Liver (tissue), 9 donors: ENCODE data around the gene EDN3. TPM values are rescaled to one million over a fixed set of nuclear protein-coding genes. Genes with fewer than 3 reads are reported as not detected.

ENCODE experiments used
- DNase-seq: peaks from one replicate; pipeline ENCODE4 v3.0.0-alpha.2; 2017; ENCODE audit warnings: low spot score
- H3K27ac ChIP-seq, 2 donors: one replicate each; pipeline ENCODE4 v1.7.0; 2013; ENCODE audit warnings: inconsistent platforms in 2 of 2, low read length in 2 of 2, control low read depth in 1 of 2, low read depth in 1 of 2, mild to moderate bottlenecking in 1 of 2
- H3K27me3 ChIP-seq, 4 donors: one replicate each; pipeline versions ENCODE4 v1.6.1 to v1.7.0; 2013; ENCODE audit warnings: low read length in 3 of 4, inconsistent platforms in 1 of 4, mild to moderate bottlenecking in 1 of 4, moderate library complexity in 1 of 4; ENCODE audit not compliant: control insufficient read depth in 4 of 4, insufficient read depth in 4 of 4
- H3K36me3 ChIP-seq, 4 donors: one replicate each; pipeline versions ENCODE4 v1.6.1 to v1.7.0; 2013; ENCODE audit warnings: low read length in 3 of 4, mild to moderate bottlenecking in 3 of 4, low read depth in 1 of 4, moderate library complexity in 1 of 4; ENCODE audit not compliant: control insufficient read depth in 4 of 4, insufficient read depth in 3 of 4
- H3K4me1 ChIP-seq, 4 donors: one replicate each; pipeline versions ENCODE4 v1.6.1 to v1.7.0; 2013; ENCODE audit warnings: low read length in 3 of 4, mild to moderate bottlenecking in 3 of 4, moderate library complexity in 1 of 4; ENCODE audit not compliant: control insufficient read depth in 4 of 4, insufficient read depth in 4 of 4
- H3K4me3 ChIP-seq, 3 donors: one replicate each; pipeline versions ENCODE4 v1.6.1 to v1.7.0; 2013; ENCODE audit warnings: low read length in 3 of 3, control low read depth in 1 of 3, low read depth in 1 of 3, mild to moderate bottlenecking in 1 of 3
- H3K9ac ChIP-seq, 2 donors: one replicate each; pipeline ENCODE4 v1.7.0; 2013; ENCODE audit warnings: low read length in 2 of 2, mild to moderate bottlenecking in 2 of 2, moderate library complexity in 2 of 2, control low read depth in 1 of 2, low read depth in 1 of 2
- H3K9me3 ChIP-seq, 4 donors: one replicate each; pipeline versions ENCODE4 v1.6.1 to v1.7.0; 2013; ENCODE audit warnings: low read length in 3 of 4; ENCODE audit not compliant: control insufficient read depth in 4 of 4
- EGR1 ChIP-seq, 2 donors: IDR thresholded peaks; 2 replicates each; pipeline ENCODE4 v1.6.1; 2016 to 2018; ENCODE audit warnings: antibody characterized with exemption in 2 of 2, low read depth in 2 of 2
- FOXA1 ChIP-seq: IDR thresholded peaks from 2 replicates; pipeline ENCODE4 v1.6.1; 2016; ENCODE audit warnings: antibody characterized with exemption
- FOXA2 ChIP-seq: IDR thresholded peaks from 2 replicates; pipeline ENCODE4 v1.6.1; 2016; ENCODE audit warnings: antibody characterized with exemption
- GABPA ChIP-seq, 2 donors: IDR thresholded peaks in 1 of 2; conservative IDR thresholded peaks in 1 of 2; 2 replicates each; pipeline ENCODE4 v1.6.1; 2016; ENCODE audit warnings: antibody characterized with exemption in 2 of 2, mild to moderate bottlenecking in 1 of 2, moderate library complexity in 1 of 2
- HNF4A ChIP-seq, 2 donors: conservative IDR thresholded peaks; 2 replicates each; pipeline ENCODE4 v1.6.1; 2016; ENCODE audit warnings: antibody characterized with exemption in 2 of 2, mild to moderate bottlenecking in 2 of 2
- HNF4G ChIP-seq: IDR thresholded peaks from 2 replicates; pipeline ENCODE4 v1.6.1; 2016; ENCODE audit warnings: antibody characterized with exemption
- JUND ChIP-seq, 2 donors: IDR thresholded peaks; 2 replicates each; pipeline ENCODE4 v1.6.1; 2016; ENCODE audit warnings: antibody characterized with exemption in 2 of 2
- NR2F2 ChIP-seq: IDR thresholded peaks from 2 replicates; pipeline ENCODE4 v1.6.1; 2016; ENCODE audit warnings: antibody characterized with exemption
- RXRA ChIP-seq, 2 donors: IDR thresholded peaks; 2 replicates each; pipeline ENCODE4 v1.6.1; 2017 to 2018; ENCODE audit warnings: antibody characterized with exemption in 2 of 2, mild to moderate bottlenecking in 1 of 2
- SP1 ChIP-seq: IDR thresholded peaks from 2 replicates; pipeline ENCODE4 v1.6.1; 2018; ENCODE audit warnings: antibody characterized with exemption, mild to moderate bottlenecking
- TAF1 ChIP-seq: conservative IDR thresholded peaks from 2 replicates; pipeline ENCODE4 v1.6.1; 2016; ENCODE audit warnings: antibody characterized with exemption, mild to moderate bottlenecking
- YY1 ChIP-seq: IDR thresholded peaks from 2 replicates; pipeline ENCODE4 v1.6.1; 2016; ENCODE audit warnings: antibody characterized with exemption, mild to moderate bottlenecking
- WGBS: extraction: QIAGEN DNeasy Blood & Tissue Kit; methylation state at CpG from one replicate; pipeline ENCODE4 v1.1.7; 2013; 5-methylcytosine and 5-hydroxymethylcytosine counted together
- polyA plus RNA-seq, 2 donors: library from polyadenylated mRNA; stranded (reverse) in 1 of 2; unstranded in 1 of 2; fragments of 200-250 nt in 1 of 2; fragments of >200 nt in 1 of 2; fragmentation: Nextera tagmentation in 1 of 2; extraction: Ambion mirVana in 1 of 2; gene quantifications; one replicate each; pipeline versions ENCODE4 v1.2.1 to v1.2.3, GENCODE V29; 2013 to 2015
- total RNA-seq, 2 donors: library from RNA; depleted of rRNA; stranded (reverse); fragments of >200 nt; gene quantifications; one replicate each; pipeline ENCODE4 v1.2.3, GENCODE V29; 2014
- TF ChIP-seq, protein P1 (sequence below): IDR thresholded peaks from 2 replicates; pipeline ENCODE4 v1.6.1; 2016; ENCODE audit warnings: antibody characterized with exemption
- TF ChIP-seq, protein P2 (sequence below): IDR thresholded peaks from 2 replicates; pipeline ENCODE4 v1.6.1; 2016; ENCODE audit warnings: antibody characterized with exemption
- TF ChIP-seq, protein P3 (sequence below): fragments of 150-350 bp; IDR thresholded peaks from 2 replicates; pipeline ENCODE4 v1.5.1; 2017; ENCODE audit warnings: improper control_type of control experiment, low read depth, low read length; ENCODE audit not compliant: missing input control
- TF ChIP-seq, protein P4 (sequence below): IDR thresholded peaks from 2 replicates; pipeline ENCODE4 v1.6.1; 2016; ENCODE audit warnings: antibody characterized with exemption, mild to moderate bottlenecking
- donor health status: healthy.
- donor health status: healthy.
- donor health status: healthy.
- donor health status: healthy.
- donor health status: healthy.

EDN3 gene
- total and polyA plus RNA-seq, 4 donors = 0.09 TPM; not detected in 3

DNA sequence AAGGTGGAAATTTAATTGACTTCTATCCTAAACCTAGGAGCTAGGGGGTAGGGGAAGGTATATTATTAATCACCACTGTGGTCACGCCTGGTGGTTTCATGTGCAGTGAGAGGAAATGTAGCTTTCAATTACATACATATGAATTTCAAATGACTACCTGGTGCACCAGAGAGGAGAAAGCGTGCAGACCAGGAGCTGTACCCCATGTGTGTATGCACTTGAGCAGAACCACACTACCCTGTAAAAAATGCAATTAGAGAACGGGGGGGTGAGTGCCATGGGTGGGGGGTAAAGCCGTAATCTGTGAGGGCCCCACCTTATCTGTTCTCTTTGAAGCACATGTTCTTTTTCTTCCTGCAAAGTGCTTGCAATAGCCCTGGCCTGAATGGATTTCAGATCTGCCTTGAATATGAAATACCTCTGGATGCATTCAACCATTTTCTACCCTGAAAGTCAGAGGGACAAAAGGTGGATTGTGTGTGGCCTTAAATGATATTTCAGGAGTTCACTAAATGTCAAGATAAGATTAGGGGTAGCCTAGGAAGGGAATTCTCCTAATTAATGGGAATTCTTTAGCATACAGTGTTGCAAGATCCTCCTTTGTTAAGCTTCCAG, 30.9 kb upstream of the EDN3 start:
- Histone ChIP-seq H3K9me3 (no peaks in the 10 kb centered on the region), H3K9ac (no peak overlapping the region), H3K4me1 (no peaks in the 10 kb centered on the region), H3K4me3 (no peak overlapping the region), H3K36me3 (no peaks in the 10 kb centered on the region), H3K27ac (no peak overlapping the region), H3K27me3 (peaks cover 0 to 12% (median 7%) of the 10 kb centered on the region in 4 donors)
- 53% methylated on average over 4 of the region's 4 CpGs for WGBS
- no peak for DNase-seq
- no peak for TF ChIP-seq YY1
- no peak for TF ChIP-seq HNF4G

DNA sequence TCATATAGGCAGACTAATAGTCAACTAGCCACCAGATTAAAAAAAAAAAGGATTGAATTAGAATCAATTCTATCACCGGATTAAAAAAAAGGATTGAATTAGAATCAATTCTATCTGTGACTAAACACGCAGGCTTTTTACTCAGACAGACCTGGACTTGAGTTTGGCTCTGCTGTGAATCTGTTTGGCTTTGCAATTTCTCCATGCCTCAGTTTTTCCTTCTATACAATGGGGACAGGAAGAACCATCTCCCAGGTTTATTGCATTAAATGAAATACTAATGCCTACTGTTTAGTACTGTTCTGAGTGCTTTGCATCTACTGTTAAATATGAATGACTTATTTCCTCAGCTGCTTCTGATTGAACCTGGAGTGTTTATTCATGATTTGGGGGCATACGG, 30.0 kb upstream of the EDN3 start:
- no peak overlapping the region for H3K27ac ChIP-seq
- TF ChIP-seq FOXA1 (no peak), TAF1 (no peak), FOXA2 (no peak), EGR1 (IDR thresholded peaks at IDR 0.05; ENCODE audit: low read depth in 2 of 2) (no peak), HNF4G (no peak), JUND (IDR thresholded peaks at IDR 0.05) (no peak), NR2F2 (no peak), YY1 (no peak), RXRA (IDR thresholded peaks at IDR 0.05) (no peak), SP1 (no peak), GABPA (IDR thresholded peaks at IDR 0.05 in 1 of 2, conservative IDR thresholded peaks at IDR 0.05 in 1 of 2) (no peak), HNF4A (conservative IDR thresholded peaks at IDR 0.05) (no peak)
- TF ChIP-seq, protein P1, sequence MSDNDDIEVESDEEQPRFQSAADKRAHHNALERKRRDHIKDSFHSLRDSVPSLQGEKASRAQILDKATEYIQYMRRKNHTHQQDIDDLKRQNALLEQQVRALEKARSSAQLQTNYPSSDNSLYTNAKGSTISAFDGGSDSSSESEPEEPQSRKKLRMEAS = no peak
- TF ChIP-seq, protein P2, sequence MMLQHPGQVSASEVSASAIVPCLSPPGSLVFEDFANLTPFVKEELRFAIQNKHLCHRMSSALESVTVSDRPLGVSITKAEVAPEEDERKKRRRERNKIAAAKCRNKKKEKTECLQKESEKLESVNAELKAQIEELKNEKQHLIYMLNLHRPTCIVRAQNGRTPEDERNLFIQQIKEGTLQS = no peak
- TF ChIP-seq, protein P3, sequence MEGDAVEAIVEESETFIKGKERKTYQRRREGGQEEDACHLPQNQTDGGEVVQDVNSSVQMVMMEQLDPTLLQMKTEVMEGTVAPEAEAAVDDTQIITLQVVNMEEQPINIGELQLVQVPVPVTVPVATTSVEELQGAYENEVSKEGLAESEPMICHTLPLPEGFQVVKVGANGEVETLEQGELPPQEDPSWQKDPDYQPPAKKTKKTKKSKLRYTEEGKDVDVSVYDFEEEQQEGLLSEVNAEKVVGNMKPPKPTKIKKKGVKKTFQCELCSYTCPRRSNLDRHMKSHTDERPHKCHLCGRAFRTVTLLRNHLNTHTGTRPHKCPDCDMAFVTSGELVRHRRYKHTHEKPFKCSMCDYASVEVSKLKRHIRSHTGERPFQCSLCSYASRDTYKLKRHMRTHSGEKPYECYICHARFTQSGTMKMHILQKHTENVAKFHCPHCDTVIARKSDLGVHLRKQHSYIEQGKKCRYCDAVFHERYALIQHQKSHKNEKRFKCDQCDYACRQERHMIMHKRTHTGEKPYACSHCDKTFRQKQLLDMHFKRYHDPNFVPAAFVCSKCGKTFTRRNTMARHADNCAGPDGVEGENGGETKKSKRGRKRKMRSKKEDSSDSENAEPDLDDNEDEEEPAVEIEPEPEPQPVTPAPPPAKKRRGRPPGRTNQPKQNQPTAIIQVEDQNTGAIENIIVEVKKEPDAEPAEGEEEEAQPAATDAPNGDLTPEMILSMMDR = no peak
- TF ChIP-seq, protein P4, sequence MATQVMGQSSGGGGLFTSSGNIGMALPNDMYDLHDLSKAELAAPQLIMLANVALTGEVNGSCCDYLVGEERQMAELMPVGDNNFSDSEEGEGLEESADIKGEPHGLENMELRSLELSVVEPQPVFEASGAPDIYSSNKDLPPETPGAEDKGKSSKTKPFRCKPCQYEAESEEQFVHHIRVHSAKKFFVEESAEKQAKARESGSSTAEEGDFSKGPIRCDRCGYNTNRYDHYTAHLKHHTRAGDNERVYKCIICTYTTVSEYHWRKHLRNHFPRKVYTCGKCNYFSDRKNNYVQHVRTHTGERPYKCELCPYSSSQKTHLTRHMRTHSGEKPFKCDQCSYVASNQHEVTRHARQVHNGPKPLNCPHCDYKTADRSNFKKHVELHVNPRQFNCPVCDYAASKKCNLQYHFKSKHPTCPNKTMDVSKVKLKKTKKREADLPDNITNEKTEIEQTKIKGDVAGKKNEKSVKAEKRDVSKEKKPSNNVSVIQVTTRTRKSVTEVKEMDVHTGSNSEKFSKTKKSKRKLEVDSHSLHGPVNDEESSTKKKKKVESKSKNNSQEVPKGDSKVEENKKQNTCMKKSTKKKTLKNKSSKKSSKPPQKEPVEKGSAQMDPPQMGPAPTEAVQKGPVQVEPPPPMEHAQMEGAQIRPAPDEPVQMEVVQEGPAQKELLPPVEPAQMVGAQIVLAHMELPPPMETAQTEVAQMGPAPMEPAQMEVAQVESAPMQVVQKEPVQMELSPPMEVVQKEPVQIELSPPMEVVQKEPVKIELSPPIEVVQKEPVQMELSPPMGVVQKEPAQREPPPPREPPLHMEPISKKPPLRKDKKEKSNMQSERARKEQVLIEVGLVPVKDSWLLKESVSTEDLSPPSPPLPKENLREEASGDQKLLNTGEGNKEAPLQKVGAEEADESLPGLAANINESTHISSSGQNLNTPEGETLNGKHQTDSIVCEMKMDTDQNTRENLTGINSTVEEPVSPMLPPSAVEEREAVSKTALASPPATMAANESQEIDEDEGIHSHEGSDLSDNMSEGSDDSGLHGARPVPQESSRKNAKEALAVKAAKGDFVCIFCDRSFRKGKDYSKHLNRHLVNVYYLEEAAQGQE = no peak
- no peaks in the 10 kb centered on the region for H3K4me1 ChIP-seq
- H3K4me3 ChIP-seq = no peak overlapping the region
- no peak overlapping the region for H3K9ac ChIP-seq
- DNase-seq = no peak
- H3K27me3 ChIP-seq = peaks cover 0 to 7% (median 6%) of the 10 kb centered on the region in 4 donors
- 91% methylated on average over 3 of the region's 3 CpGs for WGBS
- no peaks in the 10 kb centered on the region for H3K36me3 ChIP-seq
- no peaks in the 10 kb centered on the region for H3K9me3 ChIP-seq
